RWPE2 (cell line): ENCODE results near the gene SLC9B2.

Experiments
- ATAC-seq: fragments of 200-7000 bp; cut with Tn5 transposase; 3 replicates; pipeline ENCODE4 v1.9.1; 2021; ENCODE audit warnings: low read depth
- DNase-seq: peaks from one replicate; pipeline ENCODE4 v3.0.0-alpha.2; 2020; ENCODE audit warnings: low spot score
- H3K27ac ChIP-seq: fragments of 450-650 bp; 2 replicates; pipeline ENCODE4 v1.5.1; 2017; ENCODE audit warnings: mild to moderate bottlenecking; ENCODE audit not compliant: poor library complexity, severe bottlenecking
- H3K27me3 ChIP-seq: fragments of 250-450 bp; sonication (Bioruptor Pico); 2 replicates; pipeline ENCODE4 v1.5.1; 2021; ENCODE audit warnings: mild to moderate bottlenecking, moderate library complexity; ENCODE audit not compliant: insufficient read depth, poor library complexity, severe bottlenecking
- H3K36me3 ChIP-seq: fragments of 250-450 bp; sonication (Bioruptor Pico); 2 replicates; pipeline ENCODE4 v1.5.1; 2020; ENCODE audit warnings: low read depth, mild to moderate bottlenecking, moderate library complexity
- H3K4me1 ChIP-seq: fragments of 250-450 bp; sonication (Bioruptor Pico); 2 replicates; pipeline ENCODE4 v1.5.1; 2021; ENCODE audit warnings: mild to moderate bottlenecking, moderate library complexity; ENCODE audit not compliant: insufficient read depth, poor library complexity, severe bottlenecking
- H3K4me3 ChIP-seq: fragments of 250-450 bp; sonication (Bioruptor Pico); 2 replicates; pipeline ENCODE4 v1.5.1; 2021; ENCODE audit warnings: mild to moderate bottlenecking, moderate library complexity; ENCODE audit not compliant: severe bottlenecking
- H3K9me3 ChIP-seq: fragments of 250-450 bp; sonication (Bioruptor Pico); 2 replicates; pipeline ENCODE4 v1.5.1; 2021; ENCODE audit warnings: mild to moderate bottlenecking, moderate library complexity; ENCODE audit not compliant: severe bottlenecking
- CTCF ChIP-seq: fragments of 450-650 bp; IDR thresholded peaks from one replicate; pipeline ENCODE4 v1.5.1; 2017; ENCODE audit warnings: mild to moderate bottlenecking, moderate library complexity; ENCODE audit not compliant: poor library complexity, severe bottlenecking

SLC9B2 gene

GRCh38 chr4:102988429-102989020, 88.0 kb downstream of the SLC9B2 start:
- DNase-seq (no peak), ATAC-seq (no peak)
- no peaks in the 10 kb centered on the region for H3K27me3 ChIP-seq
- TF ChIP-seq CTCF = no peak
- no peak overlapping the region for H3K4me3 ChIP-seq
- H3K36me3 ChIP-seq = no peaks in the 10 kb centered on the region
- no peaks in the 10 kb centered on the region for H3K4me1 ChIP-seq
- no peaks in the 10 kb centered on the region for H3K9me3 ChIP-seq
- no peak overlapping the region for H3K27ac ChIP-seq

DNA sequence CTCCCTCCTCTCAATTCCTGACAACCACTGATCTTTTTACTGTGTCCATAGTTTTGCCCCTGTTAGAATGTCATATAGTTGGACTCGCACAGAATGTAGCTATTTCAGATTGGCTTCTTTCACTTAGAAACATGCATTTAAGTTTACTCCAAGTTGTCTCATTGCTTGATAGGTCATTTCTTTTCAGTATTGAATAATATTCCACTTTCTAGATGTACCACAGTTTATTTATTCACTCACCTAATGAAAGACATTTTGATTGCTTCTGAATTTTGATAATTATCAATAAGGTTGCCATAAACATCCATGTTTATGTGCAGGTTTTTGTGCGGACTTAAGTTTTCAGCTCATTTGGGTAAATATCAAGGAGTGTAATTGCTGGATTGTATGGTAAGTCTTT, 95.6 kb downstream of the SLC9B2 start:
- H3K9me3 ChIP-seq = no peaks in the 10 kb centered on the region
- DNase-seq (no peak), ATAC-seq (no peak)
- no peaks in the 10 kb centered on the region for H3K4me1 ChIP-seq
- H3K36me3 ChIP-seq = no peaks in the 10 kb centered on the region
- no peak for TF ChIP-seq CTCF
- no peak overlapping the region for H3K4me3 ChIP-seq
- no peak overlapping the region for H3K27ac ChIP-seq
- H3K27me3 ChIP-seq = no peaks in the 10 kb centered on the region
